ENCODE measurements around the gene SSR4. TPM values are rescaled to one million over a fixed set of nuclear protein-coding genes. Genes with fewer than 3 reads are reported as not detected.

The SSR4 gene
- total RNA-seq, 2 experiments from 2014 or later: 171 to 173 TPM

- no peaks in the 10 kb centered on the region for H3K36me3 Mint-ChIP-seq (ENCODE audit: low read depth)
- Histone ChIP-seq H3K9me3 (ENCODE audit: control insufficient read depth in 1 of 2, insufficient read depth in 1 of 2, low read length in 2 of 2) (peaks cover 0 to 6% of the 10 kb centered on the region in 2 experiments), H3K27me3 (ENCODE audit: control insufficient read depth in 1 of 2, insufficient read depth in 2 of 2, low read length in 2 of 2) (peaks cover 0 to 4% of the 10 kb centered on the region in 2 experiments), H3K27ac (ENCODE audit: low read depth in 1 of 2, low read length in 2 of 2) (no peak within 1 kb of the TSS), H3K36me3 (ENCODE audit: insufficient read depth, low read length) (peaks cover 4% of the 10 kb centered on the region), H3K4me1 (ENCODE audit: insufficient read depth, low read length) (no peaks in the 10 kb centered on the region), H3K4me3 (ENCODE audit: low read length) (no peak within 1 kb of the TSS)
- ChIA-PET CTCF (no interaction called here), POLR2A (no interaction called here)
- no peak for DNase-seq
- peaks cover 5% of the 10 kb centered on the region for H3K4me1 Mint-ChIP-seq (ENCODE audit: low read depth)
- intact Hi-C loops (cut with DNase I, micrococcal nuclease): no loop called here
- no peak within 1 kb of the TSS for H3K4me3 Mint-ChIP-seq
- H3K27ac Mint-ChIP-seq: no peak within 1 kb of the TSS
- no peak for TF ChIP-seq CTCF (IDR thresholded peaks at IDR 0.05)
- H3K9me3 Mint-ChIP-seq: no peaks in the 10 kb centered on the region
- H3K27me3 Mint-ChIP-seq: peaks cover 5% of the 10 kb centered on the region
- ATAC-seq (ENCODE audit: poor library complexity): no peak
Measured at GRCh38 chrX:153780678-153781427, 13.6 kb upstream of the SSR4 start, which contains the start of gene SRPK3. TSS of gene SRPK3 (plus strand) at chrX:153781041. CDS start at chrX:153781087, 46 bp downstream.

- Histone ChIP-seq H3K4me1 (ENCODE audit: insufficient read depth, low read length) (no peaks in the 10 kb centered on the region), H3K9me3 (ENCODE audit: control insufficient read depth in 1 of 2, insufficient read depth in 1 of 2, low read length in 2 of 2) (peaks cover 0 to 6% of the 10 kb centered on the region in 2 experiments), H3K36me3 (ENCODE audit: insufficient read depth, low read length) (peaks cover 7% of the 10 kb centered on the region), H3K27me3 (ENCODE audit: control insufficient read depth in 1 of 2, insufficient read depth in 2 of 2, low read length in 2 of 2) (peaks cover 0 to 4% of the 10 kb centered on the region in 2 experiments), H3K27ac (ENCODE audit: low read depth in 1 of 2, low read length in 2 of 2) (no peak overlapping the region), H3K4me3 (ENCODE audit: low read length) (no peak overlapping the region)
- ChIA-PET CTCF (no interaction called here), POLR2A (interaction anchor here (1.1 kb wide), 1 partner anchor 126 kb away, joined by 3 read pairs; no protein-coding TSS in a partner anchor)
- Mint-ChIP-seq H3K4me1 (ENCODE audit: low read depth) (peaks cover 5% of the 10 kb centered on the region), H3K36me3 (ENCODE audit: low read depth) (peaks cover 5% of the 10 kb centered on the region), H3K27me3 (peaks cover 5% of the 10 kb centered on the region), H3K9me3 (no peaks in the 10 kb centered on the region), H3K4me3 (no peak overlapping the region), H3K27ac (no peak overlapping the region)
- intact Hi-C loops (cut with DNase I, micrococcal nuclease): no loop called here
- no peak for DNase-seq
- TF ChIP-seq CTCF (IDR thresholded peaks at IDR 0.05): no peak
- ATAC-seq (ENCODE audit: poor library complexity): no peak
Measured at GRCh38 chrX:153781428-153782047, 12.9 kb upstream of the SSR4 start.

GRCh38 chrX:153782313-153782712 is 12.2 kb upstream of the SSR4 start:
- DNase-seq (no peak), ATAC-seq (ENCODE audit: poor library complexity) (no peak)
- peaks cover 5% of the 10 kb centered on the region for H3K27me3 Mint-ChIP-seq
- Histone ChIP-seq H3K36me3 (ENCODE audit: insufficient read depth, low read length) (peaks cover 7% of the 10 kb centered on the region), H3K4me1 (ENCODE audit: insufficient read depth, low read length) (no peaks in the 10 kb centered on the region), H3K27ac (ENCODE audit: low read depth in 1 of 2, low read length in 2 of 2) (no peak overlapping the region), H3K27me3 (ENCODE audit: control insufficient read depth in 1 of 2, insufficient read depth in 2 of 2, low read length in 2 of 2) (peaks cover 0 to 4% of the 10 kb centered on the region in 2 experiments), H3K4me3 (ENCODE audit: low read length) (no peak overlapping the region), H3K9me3 (ENCODE audit: control insufficient read depth in 1 of 2, insufficient read depth in 1 of 2, low read length in 2 of 2) (peaks cover 0 to 6% of the 10 kb centered on the region in 2 experiments)
- CTCF ChIA-PET: no interaction called here
- no peak for TF ChIP-seq CTCF (IDR thresholded peaks at IDR 0.05)
- peaks cover 5% of the 10 kb centered on the region for H3K4me1 Mint-ChIP-seq (ENCODE audit: low read depth)
- H3K9me3 Mint-ChIP-seq: no peaks in the 10 kb centered on the region
- POLR2A ChIA-PET: interaction anchor here (1.1 kb wide), 1 partner anchor 125 kb away, joined by 3 read pairs; no protein-coding TSS in a partner anchor
- no peak overlapping the region for H3K4me3 Mint-ChIP-seq
- intact Hi-C loops (cut with DNase I, micrococcal nuclease): no loop called here
- peaks cover 8% of the 10 kb centered on the region for H3K36me3 Mint-ChIP-seq (ENCODE audit: low read depth)
- no peak overlapping the region for H3K27ac Mint-ChIP-seq
